ENCODE results near the gene IFNGR2. TPM values are rescaled to one million over a fixed set of nuclear protein-coding genes. Genes with fewer than 3 reads are reported as not detected.
"Not testable (repeated sequence)": the region's sequence is repeated elsewhere in the genome, so short reads cannot be mapped to it uniquely, and the experiment has no call there.

Gene IFNGR2
- total and polyA plus RNA-seq, 2 of the 13 experiments (the other 11 are each of a cell fraction or from before 2014, with no cell fraction given), result 61.3 to 117 TPM

DNA sequence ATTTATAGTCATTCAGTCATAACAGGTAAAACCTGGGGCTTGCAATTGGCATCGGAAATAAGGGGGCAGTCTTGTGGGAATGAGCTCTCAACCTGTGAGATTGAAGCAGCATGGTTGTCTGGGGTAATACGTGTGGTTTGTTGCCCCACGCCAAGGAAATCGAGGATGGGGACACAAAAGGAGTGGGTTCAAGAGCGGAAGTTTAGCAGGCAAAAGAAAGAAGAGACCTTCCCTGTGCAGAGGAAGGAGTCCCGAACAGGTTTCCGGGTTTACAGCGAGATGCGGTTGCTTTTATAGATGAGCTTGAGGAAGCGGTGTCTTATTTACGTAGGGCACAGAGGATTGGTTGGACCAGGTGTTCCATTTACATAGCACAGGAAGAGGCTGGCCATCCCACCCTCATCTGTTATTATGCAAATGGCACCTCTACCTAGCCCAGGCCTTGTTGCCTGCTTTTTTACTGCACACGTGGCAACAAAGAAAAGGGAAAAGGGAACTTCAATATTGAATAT lies 41.1 kb upstream of the IFNGR2 start:
- POLR2A ChIA-PET, result interaction anchor here (1.5 kb wide), 1 partner anchor 42 kb away, joined by 5 read pairs; no protein-coding TSS in a partner anchor
- FAIRE-seq, result no peak

DNA sequence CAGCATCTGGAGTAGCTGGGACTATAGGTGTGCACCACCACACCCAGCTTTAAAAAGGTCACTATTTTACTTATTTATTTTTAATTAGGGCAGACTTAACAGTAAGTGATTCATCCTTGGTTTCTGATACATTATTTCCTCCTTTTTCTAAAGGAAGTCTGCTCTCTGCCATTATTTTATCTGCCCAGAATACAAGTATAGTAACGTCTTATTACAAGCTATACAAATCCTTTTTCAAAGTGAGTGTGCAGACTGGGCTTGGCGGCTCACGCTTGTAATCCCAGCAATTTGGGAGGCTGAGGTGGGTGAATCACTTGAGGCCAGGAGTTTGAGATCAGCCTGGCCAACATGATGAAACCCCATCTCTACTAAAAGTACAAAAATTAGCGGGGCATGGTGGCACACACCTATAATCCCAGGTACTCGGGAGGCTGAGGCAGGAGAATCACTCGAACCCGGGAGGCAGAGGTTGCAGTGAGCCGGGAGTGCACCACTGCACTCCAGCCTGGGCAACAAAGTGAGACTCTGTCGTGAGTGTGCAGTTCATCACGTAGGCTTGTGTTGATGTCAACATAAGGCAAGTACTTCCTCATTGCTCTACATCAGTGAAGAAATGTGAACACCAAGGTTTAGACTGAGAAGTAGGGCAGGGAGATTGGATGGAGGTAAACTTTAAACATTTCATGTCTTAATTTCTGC lies 39.2 kb upstream of the IFNGR2 start:
- BruUV-seq (replicated peaks); H3K79me2 ChIP-seq (ENCODE audit: insufficient read depth, low read length); FAIRE-seq; H3K4me3 ChIP-seq (replicated peaks in 1 of 3; ENCODE audit: insufficient read depth in 1 of 3, low read depth in 2 of 3, low read length in 3 of 3); ATAC-seq; CTCF ChIA-PET (ENCODE audit: low intra/inter-chr PET ratio, low total read pairs); H3K27me3 ChIP-seq (ENCODE audit: control insufficient read depth in 1 of 2, insufficient read depth in 2 of 2, low read length in 2 of 2); H3K9ac ChIP-seq (ENCODE audit: insufficient read depth, low read depth, low read length); H3K4me2 ChIP-seq (ENCODE audit: low read depth, low read length); DNase-seq (ENCODE audit: low spot score); POLR2A ChIA-PET; H3K27ac ChIP-seq (ENCODE audit: extremely low read length, insufficient read depth, low read length); H4K20me1 ChIP-seq (ENCODE audit: insufficient read depth, low read length); H3K36me3 ChIP-seq (replicated peaks in 1 of 2; ENCODE audit: control insufficient read depth in 1 of 2, insufficient read depth in 2 of 2, low read length in 2 of 2): not testable (repeated sequence)
- TF ChIP-seq ZNF121 (CRISPR knock-in tag; IDR thresholded peaks at IDR 0.05) (0 out of 2 replicates have a peak, but pooled peaks have one; percentile 22), ELF3 (CRISPR knock-in tag; IDR thresholded peaks at IDR 0.05) (peak; percentile 67)
- intact Hi-C loops (cut with micrococcal nuclease; ENCODE audit: unreplicated experiment) (loop anchor here (5.0 kb wide), 1 partner anchor 38 kb away; the partner anchor contains the start of gene IFNGR2), in situ Hi-C loops (cut with HindIII; ENCODE audit: extremely low pct_ligation_motif_present, low pct_unique_long_range_greater_than_20kb) (loop anchor here (5.0 kb wide), 1 partner anchor 167 kb away; no protein-coding TSS in a partner anchor)
- 59% methylated on average over 10 of the region's 10 CpGs for WGBS (ENCODE audit: low lambda C conversion rate)
- peaks cover 36% of the 10 kb centered on the region for H3K4me1 ChIP-seq (ENCODE audit: insufficient read depth, low read length)
- peaks cover 22% of the 10 kb centered on the region for H3K9me3 ChIP-seq (ENCODE audit: low read length)
- peak overlapping the region; percentile 42 for H2AFZ ChIP-seq (ENCODE audit: low read length)

More for the DNA sequence above, 41.1 kb upstream of the IFNGR2 start:
- intact Hi-C loops (cut with micrococcal nuclease; ENCODE audit: unreplicated experiment), result loop anchor here (5.0 kb wide), 1 partner anchor 40 kb away; the partner anchor contains the start of gene IFNGR2
- ATAC-seq (no peak), DNase-seq (ENCODE audit: low spot score) (no peak)
- TF ChIP-seq ZNF570 (CRISPR knock-in tag; IDR thresholded peaks at IDR 0.05; ENCODE audit: borderline replicate concordance) (no peak), BRCA1 (CRISPR knock-in tag; IDR thresholded peaks at IDR 0.05) (no peak)
- H3K4me3 ChIP-seq (replicated peaks in 1 of 3; ENCODE audit: insufficient read depth in 1 of 3, low read depth in 2 of 3, low read length in 3 of 3), result peak overlapping the region in 1 of 3 experiments; percentile 41; a peak in 2 of 6 replicates
- H4K20me1 ChIP-seq (ENCODE audit: insufficient read depth, low read length), result no peaks in the 10 kb centered on the region
- CTCF ChIA-PET (ENCODE audit: low intra/inter-chr PET ratio, low total read pairs), result interaction anchor here (3.0 kb wide), 1 partner anchor 162 kb away, joined by 22 read pairs; no protein-coding TSS in a partner anchor
- no peaks in the 10 kb centered on the region for H3K79me2 ChIP-seq (ENCODE audit: insufficient read depth, low read length)
- no peaks in the 10 kb centered on the region for H3K27me3 ChIP-seq (ENCODE audit: control insufficient read depth in 1 of 2, insufficient read depth in 2 of 2, low read length in 2 of 2)
- peak overlapping the region; percentile 74; the same call in 1 of the 2 replicates for H3K4me2 ChIP-seq (ENCODE audit: low read depth, low read length)
- no peaks in the 10 kb centered on the region for H3K36me3 ChIP-seq (replicated peaks in 1 of 2; ENCODE audit: control insufficient read depth in 1 of 2, insufficient read depth in 2 of 2, low read length in 2 of 2)
- no peak overlapping the region for H3K9ac ChIP-seq (ENCODE audit: insufficient read depth, low read depth, low read length)
- no peak overlapping the region for H2AFZ ChIP-seq (ENCODE audit: low read length)
- in situ Hi-C loops (cut with HindIII; ENCODE audit: extremely low pct_ligation_motif_present, low pct_unique_long_range_greater_than_20kb), result loop anchor here (5.0 kb wide), 1 partner anchor 165 kb away; no protein-coding TSS in a partner anchor
- peaks cover 38% of the 10 kb centered on the region for H3K4me1 ChIP-seq (ENCODE audit: insufficient read depth, low read length)
- BruUV-seq (replicated peaks), result no TSS peak
- H3K9me3 ChIP-seq (ENCODE audit: low read length), result peaks cover 8% of the 10 kb centered on the region
- no peak overlapping the region for H3K27ac ChIP-seq (ENCODE audit: extremely low read length, insufficient read depth, low read length)
- 91% methylated on average over 12 of the region's 12 CpGs for WGBS (ENCODE audit: low lambda C conversion rate)

Data from HepG2 (cell line).